PC-3 (cell line): Measurements from ENCODE around the gene VWA1. TPM values are rescaled to one million over a fixed set of nuclear protein-coding genes. Genes with fewer than 3 reads are reported as not detected.
"Not testable (repeated sequence)": the region's sequence is repeated elsewhere in the genome, so short reads cannot be mapped to it uniquely, and the experiment has no call there.

Source experiments
- ATAC-seq: fragments of 200-7000 bp; cut with Tn5 transposase; 2 replicates; pipeline ENCODE4 v1.9.1; 2020; ENCODE audit warnings: mild to moderate bottlenecking, moderate library complexity
- BruUV-seq: library from RNA; stranded (reverse); fragments of 400-500 nt; replicated peaks from 2 replicates; lab custom pipeline; 2021; lab: Mats Ljungman, UMichigan
- CTCF ChIA-PET: fragments of 300-600 bp; sonication (Branson Sonifier 250); formaldehyde crosslinking; loops from one replicate; lab custom pipeline; 2022; ENCODE audit warnings: antibody characterized with exemption; lab: Charles Lee
- POLR2A ChIA-PET: fragments of 300-600 bp; sonication (Branson Sonifier 250); formaldehyde crosslinking; loops from one replicate; lab custom pipeline; 2022; ENCODE audit warnings: antibody characterized with exemption; ENCODE audit not compliant: unreplicated experiment; lab: Charles Lee
- DNase-seq: peaks from one replicate; pipeline ENCODE4 v3.0.0-alpha.2; 2015
- H2AFZ ChIP-seq: fragments of 300-600 bp; sonication (generic); 2 replicates; pipeline ENCODE4 v1.6.0; 2016; ENCODE audit warnings: antibody characterized with exemption, low read length
- H3F3A ChIP-seq: fragments of 300-600 bp; sonication (generic); one replicate; pipeline ENCODE4 v1.6.0; 2017; ENCODE audit warnings: antibody characterized with exemption, low read length, control low read depth, mild to moderate bottlenecking; ENCODE audit not compliant: unreplicated experiment
- H3K27ac ChIP-seq: fragments of 300-600 bp; sonication (generic); 2 replicates; pipeline ENCODE4 v1.5.1; 2016; ENCODE audit warnings: mild to moderate bottlenecking, low read length
- H3K27me3 ChIP-seq: fragments of 300-600 bp; sonication (generic); 2 replicates; pipeline ENCODE4 v1.6.1; 2016; ENCODE audit warnings: low read length, mixed read lengths
- H3K36me3 ChIP-seq: fragments of 300-600 bp; sonication (generic); 2 replicates; pipeline ENCODE4 v1.6.1; 2016; ENCODE audit warnings: low read depth, mixed run types, low read length, mixed read lengths
- H3K4me1 ChIP-seq: fragments of 300-600 bp; sonication (generic); 2 replicates; pipeline ENCODE4 v1.5.1; 2016; ENCODE audit warnings: low read length; ENCODE audit not compliant: insufficient read depth
- H3K4me2 ChIP-seq: fragments of 300-600 bp; sonication (generic); 2 replicates; pipeline ENCODE4 v1.6.0; 2016; ENCODE audit warnings: low read length
- H3K4me3 ChIP-seq: fragments of 300-600 bp; sonication (generic); 2 replicates; pipeline ENCODE4 v1.5.1; 2016; ENCODE audit warnings: mild to moderate bottlenecking, low read length, mixed read lengths
- H3K79me2 ChIP-seq: fragments of 300-600 bp; sonication (generic); 2 replicates; pipeline ENCODE4 v1.6.1; 2017; ENCODE audit warnings: low read length, mixed read lengths
- H3K9ac ChIP-seq: fragments of 300-600 bp; sonication (generic); 2 replicates; pipeline ENCODE4 v1.6.0; 2016; ENCODE audit warnings: mild to moderate bottlenecking, low read length
- H3K9me2 ChIP-seq: fragments of 300-600 bp; sonication (generic); replicated peaks from 2 replicates; pipeline ENCODE4 v1.6.1; 2016; ENCODE audit warnings: mixed run types, low read length, mixed read lengths
- H3K9me3 ChIP-seq: fragments of 300-600 bp; sonication (generic); 2 replicates; pipeline ENCODE4 v1.6.1; 2016; ENCODE audit warnings: low read length, mixed read lengths
- H4K20me1 ChIP-seq: fragments of 300-600 bp; sonication (generic); 2 replicates; pipeline ENCODE4 v1.6.1; 2016; ENCODE audit warnings: low read length, mixed read lengths
- CTCF ChIP-seq: fragments of 300-600 bp; sonication (generic); conservative IDR thresholded peaks from 2 replicates; pipeline ENCODE4 v1.5.1; 2017; ENCODE audit warnings: antibody characterized with exemption, low read depth, mild to moderate bottlenecking, low read length
- EZH2 ChIP-seq: fragments of 300-600 bp; sonication (generic); IDR thresholded peaks from one replicate; pipeline ENCODE4 v1.6.1; 2017; ENCODE audit warnings: antibody characterized with exemption, mild to moderate bottlenecking, low read length; ENCODE audit not compliant: unreplicated experiment
- EZH2phosphoT487 ChIP-seq: fragments of 300-600 bp; sonication (generic); IDR thresholded peaks from 2 replicates; pipeline ENCODE4 v1.6.1; 2018; ENCODE audit warnings: mild to moderate bottlenecking, antibody characterized with exemption, low read length, borderline replicate concordance
- intact Hi-C: fragments of 100-400 bp; cut with micrococcal nuclease; formaldehyde crosslinking; loops from 2 replicates; pipeline ENCODE4 v1.9.0; 2023
- total RNA-seq: library from RNA; depleted of rRNA; stranded (reverse); fragments of >200 nt; gene quantifications from 2 replicates; pipeline ENCODE4 v1.2.3, GENCODE V29; 2014

The VWA1 gene
- total RNA-seq, 1 experiment from 2014 or later: 59.1 TPM

- Histone ChIP-seq H3K36me3 (peaks cover 61% of the 10 kb centered on the region), H3K27me3 (no peaks in the 10 kb centered on the region), H4K20me1 (no peaks in the 10 kb centered on the region), H3K4me2 (no peak overlapping the region), H3K4me3 (no peak overlapping the region), H3K4me1 (no peaks in the 10 kb centered on the region), H3K79me2 (peaks cover 12% of the 10 kb centered on the region), H2AFZ (no peak overlapping the region), H3K9ac (no peak overlapping the region), H3K27ac (no peak overlapping the region), H3K9me3 (no peaks in the 10 kb centered on the region), H3K9me2 (no peaks in the 10 kb centered on the region), H3F3A (no peaks in the 10 kb centered on the region)
- ChIA-PET CTCF (no interaction called here), POLR2A (no interaction called here)
- TF ChIP-seq EZH2 (no peak), CTCF (no peak), EZH2phosphoT487 (no peak)
- DNase-seq (no peak), ATAC-seq (no peak)
- intact Hi-C loops: no loop called here
- BruUV-seq: no TSS peak
Measured at GRCh38 chr1:1482856-1483255, 47.4 kb downstream of the VWA1 start.

- no peak overlapping the region for H3K9ac ChIP-seq
- no TSS peak for BruUV-seq
- H3K36me3 ChIP-seq: peaks cover 63% of the 10 kb centered on the region
- DNase-seq (no peak), ATAC-seq (no peak)
- H3K79me2 ChIP-seq: peaks cover 8% of the 10 kb centered on the region
- no peaks in the 10 kb centered on the region for H3F3A ChIP-seq
- no peak overlapping the region for H3K4me3 ChIP-seq
- no peaks in the 10 kb centered on the region for H3K27me3 ChIP-seq
- no peak for TF ChIP-seq EZH2phosphoT487
- no peak for TF ChIP-seq EZH2
- no peak for TF ChIP-seq CTCF
- H4K20me1 ChIP-seq: no peaks in the 10 kb centered on the region
- H3K9me2 ChIP-seq: no peaks in the 10 kb centered on the region
- H3K4me1 ChIP-seq: no peaks in the 10 kb centered on the region
- H2AFZ ChIP-seq: no peak overlapping the region
- H3K9me3 ChIP-seq: no peaks in the 10 kb centered on the region
- CTCF ChIA-PET: no interaction called here
- H3K4me2 ChIP-seq: no peak overlapping the region
- intact Hi-C loops: no loop called here
- POLR2A ChIA-PET: no interaction called here
- H3K27ac ChIP-seq: no peak overlapping the region
Measured at GRCh38 chr1:1483714-1484113, 48.2 kb downstream of the VWA1 start.

GRCh38 chr1:1484976-1485750 lies 49.7 kb downstream of the VWA1 start:
- POLR2A ChIA-PET, H3K9me2 ChIP-seq, H2AFZ ChIP-seq, H3K4me2 ChIP-seq, H3K4me3 ChIP-seq, BruUV-seq, H3K79me2 ChIP-seq, H3K27ac ChIP-seq, H3K9me3 ChIP-seq, H3K4me1 ChIP-seq, CTCF ChIA-PET, H3K9ac ChIP-seq, H3F3A ChIP-seq, H4K20me1 ChIP-seq, DNase-seq, intact Hi-C loops, ATAC-seq, H3K27me3 ChIP-seq: not testable (repeated sequence)
- H3K36me3 ChIP-seq: peaks cover 68% of the 10 kb centered on the region

- DNase-seq, BruUV-seq, H3K4me1 ChIP-seq, ATAC-seq, H3K9me3 ChIP-seq, H3K27me3 ChIP-seq, intact Hi-C loops, H3K9me2 ChIP-seq, H3K79me2 ChIP-seq, H4K20me1 ChIP-seq, H3K4me2 ChIP-seq, H3K9ac ChIP-seq, H3K4me3 ChIP-seq, H2AFZ ChIP-seq, CTCF ChIA-PET, H3F3A ChIP-seq, H3K27ac ChIP-seq: not testable (repeated sequence)
- peaks cover 68% of the 10 kb centered on the region for H3K36me3 ChIP-seq
- POLR2A ChIA-PET: interaction anchor here (0.6 kb wide), 1 partner anchor 19 kb away, joined by 9 read pairs; no protein-coding TSS in a partner anchor
Measured at GRCh38 chr1:1485755-1486317, 50.3 kb downstream of the VWA1 start.
